Ascending aorta (tissue), 2 donors: ENCODE results near the gene RCOR3. TPM values are rescaled to one million over a fixed set of nuclear protein-coding genes. Genes with fewer than 3 reads are reported as not detected.

Source experiments
- DNase-seq, 2 donors: peaks; one replicate each; pipeline ENCODE4 v3.0.0-alpha.2; 2019; ENCODE audit warnings: low spot score in 2 of 2
- H3K27ac ChIP-seq, 2 donors: fragments of 200-600 bp; sonication (generic); one replicate each; pipeline ENCODE4 v1.5.1; 2016 to 2017; ENCODE audit warnings: mild to moderate bottlenecking in 1 of 2
- H3K27me3 ChIP-seq: fragments of 200-600 bp; sonication (generic); one replicate; pipeline ENCODE4 v1.5.1; 2017
- H3K36me3 ChIP-seq, 2 donors: fragments of 200-600 bp; sonication (generic); one replicate each; pipeline ENCODE4 v1.5.1; 2016
- H3K4me1 ChIP-seq, 2 donors: fragments of 200-600 bp; sonication (generic); one replicate each; pipeline ENCODE4 v1.5.1; 2016 to 2017; ENCODE audit warnings: mild to moderate bottlenecking in 1 of 2
- H3K4me3 ChIP-seq, 2 donors: fragments of 200-600 bp; sonication (generic); one replicate each; pipeline ENCODE4 v1.5.1; 2016 to 2017; ENCODE audit warnings: mild to moderate bottlenecking in 1 of 2
- H3K9me3 ChIP-seq, 2 donors: fragments of 200-600 bp; sonication (generic); one replicate each; pipeline ENCODE4 v1.5.1; 2016
- intact Hi-C: fragments of 100-400 bp; cut with DNase I; formaldehyde crosslinking; loops from one replicate; pipeline ENCODE4 v1.15.1; 2023
- total RNA-seq: library from RNA; depleted of rRNA; stranded (reverse); fragments of >200 nt; gene quantifications from one replicate; pipeline ENCODE4 v1.1.0, GENCODE V29; 2016
- TF ChIP-seq, protein P1 (sequence below), 3 experiments: fragments of 200-600 bp in 2 of 3; fragments of 450-650 bp in 1 of 3; sonication (generic) in 2 of 3; IDR thresholded peaks; one replicate each; pipeline ENCODE4 v1.5.1; 2016 to 2019; ENCODE audit warnings: antibody characterized with exemption in 3 of 3, mild to moderate bottlenecking in 1 of 3, moderate library complexity in 1 of 3

The RCOR3 gene
- 10.3 TPM for total RNA-seq

DNA sequence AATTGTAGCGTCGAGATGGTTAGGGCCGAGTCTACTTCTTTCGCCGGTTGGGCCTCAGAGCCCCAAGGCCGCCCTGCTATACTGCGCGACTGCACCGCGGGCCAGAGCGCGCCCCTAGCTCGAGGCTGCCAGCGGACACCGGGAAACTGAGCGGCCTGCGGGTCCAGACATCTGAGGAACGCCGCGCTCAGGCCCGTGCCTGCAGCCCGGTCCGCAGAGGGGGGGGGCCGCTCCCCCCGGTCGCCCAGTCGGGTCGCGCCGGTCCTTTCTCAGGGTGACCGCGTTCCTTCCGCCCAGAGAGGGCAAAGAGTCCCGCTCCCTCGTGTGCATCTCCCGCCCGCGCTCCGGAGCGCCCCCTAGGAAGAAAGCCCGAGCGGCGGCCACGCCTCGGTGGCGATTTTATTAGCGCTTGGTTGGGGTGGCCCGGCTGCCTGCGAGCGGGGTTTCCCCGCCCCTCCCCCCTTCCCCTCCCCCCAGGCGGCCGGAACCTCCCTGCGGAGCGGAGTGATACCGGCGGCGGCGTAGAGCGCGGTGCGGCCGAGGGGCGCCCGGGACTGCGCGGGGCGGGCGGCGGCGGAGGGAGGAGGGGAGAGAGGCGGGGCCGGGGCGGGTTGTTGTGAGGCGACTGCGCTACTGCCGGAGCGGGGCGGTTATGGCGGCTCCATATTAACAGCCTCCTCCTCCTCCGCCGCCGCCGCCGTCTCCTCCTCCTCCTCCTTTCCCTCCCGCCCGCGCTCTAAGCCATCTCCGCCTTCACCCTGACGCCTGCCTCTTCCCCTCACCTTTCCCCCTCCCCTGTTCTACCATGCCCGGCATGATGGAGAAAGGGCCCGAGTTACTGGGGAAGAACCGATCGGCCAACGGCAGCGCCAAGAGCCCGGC, at the start of gene RCOR3:
TSS of gene RCOR3 (plus strand) at position 611 of the 882 bp plus-strand sequence. CDS start at position 806, 195 bp downstream.
- intact Hi-C loops, result loop anchor here (1.0 to 10.0 kb wide), 7 partner anchors 68 to 1024 kb away; partner anchors contain the start of genes SERTAD4 and TRAF5

GRCh38 chr1:211210052-211210451, 49.1 kb upstream of the RCOR3 start:
- Histone ChIP-seq H3K27ac (no peak overlapping the region), H3K36me3 (no peaks in the 10 kb centered on the region), H3K4me3 (no peak overlapping the region), H3K4me1 (no peaks in the 10 kb centered on the region), H3K9me3 (no peaks in the 10 kb centered on the region), H3K27me3 (no peaks in the 10 kb centered on the region)
- DNase-seq, result no peak
- TF ChIP-seq, protein P1, sequence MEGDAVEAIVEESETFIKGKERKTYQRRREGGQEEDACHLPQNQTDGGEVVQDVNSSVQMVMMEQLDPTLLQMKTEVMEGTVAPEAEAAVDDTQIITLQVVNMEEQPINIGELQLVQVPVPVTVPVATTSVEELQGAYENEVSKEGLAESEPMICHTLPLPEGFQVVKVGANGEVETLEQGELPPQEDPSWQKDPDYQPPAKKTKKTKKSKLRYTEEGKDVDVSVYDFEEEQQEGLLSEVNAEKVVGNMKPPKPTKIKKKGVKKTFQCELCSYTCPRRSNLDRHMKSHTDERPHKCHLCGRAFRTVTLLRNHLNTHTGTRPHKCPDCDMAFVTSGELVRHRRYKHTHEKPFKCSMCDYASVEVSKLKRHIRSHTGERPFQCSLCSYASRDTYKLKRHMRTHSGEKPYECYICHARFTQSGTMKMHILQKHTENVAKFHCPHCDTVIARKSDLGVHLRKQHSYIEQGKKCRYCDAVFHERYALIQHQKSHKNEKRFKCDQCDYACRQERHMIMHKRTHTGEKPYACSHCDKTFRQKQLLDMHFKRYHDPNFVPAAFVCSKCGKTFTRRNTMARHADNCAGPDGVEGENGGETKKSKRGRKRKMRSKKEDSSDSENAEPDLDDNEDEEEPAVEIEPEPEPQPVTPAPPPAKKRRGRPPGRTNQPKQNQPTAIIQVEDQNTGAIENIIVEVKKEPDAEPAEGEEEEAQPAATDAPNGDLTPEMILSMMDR (IDR thresholded peaks at IDR 0.05), result no peak
- intact Hi-C loops, result no loop called here

More for the DNA sequence above, at the start of gene RCOR3:
- peak within 1 kb of the TSS; percentile 97 to 100 for H3K27ac ChIP-seq
- no peaks in the 10 kb centered on the region for H3K27me3 ChIP-seq
- peak; percentile 66 to 96 for DNase-seq
- peaks cover 0 to 3% of the 10 kb centered on the region in 2 donors for H3K36me3 ChIP-seq
- H3K4me1 ChIP-seq, result peaks cover 0 to 21% of the 10 kb centered on the region in 2 donors
- TF ChIP-seq, protein P1 (IDR thresholded peaks at IDR 0.05), result peak in 2 of 3 experiments; percentile 46 to 47
- peak within 1 kb of the TSS; percentile 94 to 99 for H3K4me3 ChIP-seq
- H3K9me3 ChIP-seq, result no peaks in the 10 kb centered on the region

- TF ChIP-seq, protein P1 (IDR thresholded peaks at IDR 0.05), result no peak
- Histone ChIP-seq H3K9me3 (no peaks in the 10 kb centered on the region), H3K36me3 (no peaks in the 10 kb centered on the region), H3K4me3 (no peak overlapping the region), H3K27ac (no peak overlapping the region), H3K4me1 (no peaks in the 10 kb centered on the region), H3K27me3 (no peaks in the 10 kb centered on the region)
- intact Hi-C loops, result no loop called here
- DNase-seq, result no peak
Measured at GRCh38 chr1:211210965-211211364, 48.2 kb upstream of the RCOR3 start.

GRCh38 chr1:211213702-211214101, 45.5 kb upstream of the RCOR3 start:
- Histone ChIP-seq H3K4me1 (no peaks in the 10 kb centered on the region), H3K36me3 (no peaks in the 10 kb centered on the region), H3K27ac (no peak overlapping the region), H3K4me3 (no peak overlapping the region), H3K27me3 (no peaks in the 10 kb centered on the region), H3K9me3 (no peaks in the 10 kb centered on the region)
- no peak for DNase-seq
- TF ChIP-seq, protein P1 (IDR thresholded peaks at IDR 0.05), result no peak
- intact Hi-C loops, result no loop called here

GRCh38 chr1:211215577-211215976, 43.6 kb upstream of the RCOR3 start:
- H3K9me3 ChIP-seq, result no peaks in the 10 kb centered on the region
- intact Hi-C loops, result no loop called here
- H3K36me3 ChIP-seq, result no peaks in the 10 kb centered on the region
- H3K27ac ChIP-seq, result no peak overlapping the region
- no peaks in the 10 kb centered on the region for H3K4me1 ChIP-seq
- DNase-seq, result no peak
- H3K27me3 ChIP-seq, result no peaks in the 10 kb centered on the region
- TF ChIP-seq, protein P1 (IDR thresholded peaks at IDR 0.05), result no peak
- no peak overlapping the region for H3K4me3 ChIP-seq
